Esophagus muscularis mucosa (tissue), 4 donors: Measurements from ENCODE around the gene KCNN2. TPM values are rescaled to one million over a fixed set of nuclear protein-coding genes. Genes with fewer than 3 reads are reported as not detected.
A peak's percentile ranks its signal among the peaks of the same experiment; 100 is the strongest.

ENCODE experiments used
- DNase-seq: peaks from one replicate; pipeline ENCODE4 v3.0.0-alpha.2; 2017; ENCODE audit errors: extremely low spot score
- H3K27ac ChIP-seq, 4 donors: fragments of 200-600 bp; sonication (generic); replicated peaks in 1 of 4; 1 replicate in 3 of 4; 2 replicates in 1 of 4; pipeline ENCODE4 v1.5.1; 2016 to 2019; ENCODE audit warnings: mild to moderate bottlenecking in 1 of 4
- H3K27me3 ChIP-seq, 4 donors: fragments of 200-600 bp; sonication (generic); one replicate each; pipeline versions ENCODE4 v1.5.1 to v1.6.0; 2016 to 2019
- H3K36me3 ChIP-seq, 4 donors: fragments of 200-600 bp; sonication (generic); one replicate each; pipeline ENCODE4 v1.5.1; 2016 to 2019
- H3K4me1 ChIP-seq, 4 donors: fragments of 200-600 bp; sonication (generic); one replicate each; pipeline ENCODE4 v1.5.1; 2016 to 2019
- H3K4me3 ChIP-seq, 4 donors: fragments of 200-600 bp; sonication (generic); 1 replicate in 2 of 4; 2 replicates in 2 of 4; pipeline ENCODE4 v1.5.1; 2016 to 2019; ENCODE audit warnings: mild to moderate bottlenecking in 4 of 4, moderate library complexity in 1 of 4
- H3K9me3 ChIP-seq, 4 donors: fragments of 200-600 bp; sonication (generic); 1 replicate in 3 of 4; 2 replicates in 1 of 4; pipeline ENCODE4 v1.5.1; 2016 to 2019
- EP300 ChIP-seq: sonication (generic); formaldehyde crosslinking; IDR thresholded peaks from one replicate; pipeline ENCODE4 v1.6.1; 2017; ENCODE audit warnings: antibody characterized with exemption
- POLR2A ChIP-seq: fragments of 450-650 bp; IDR thresholded peaks from one replicate; pipeline ENCODE4 v1.6.1; 2017; ENCODE audit warnings: antibody characterized with exemption, moderate library complexity, mild to moderate bottlenecking, low read depth
- POLR2AphosphoS5 ChIP-seq, 2 donors: sonication (generic); formaldehyde crosslinking; IDR thresholded peaks; one replicate each; pipeline ENCODE4 v1.6.1; 2017; ENCODE audit warnings: antibody characterized with exemption in 2 of 2
- WGBS: methylation state at CpG from one replicate; pipeline ENCODE4 v1.1.5; 2018; 5-methylcytosine and 5-hydroxymethylcytosine counted together
- intact Hi-C: fragments of 100-400 bp; cut with DNase I; formaldehyde crosslinking; loops from one replicate; pipeline ENCODE4 v1.15.1; 2023
- total RNA-seq, 4 donors: library from RNA; depleted of rRNA; stranded (reverse); fragments of >200 nt; gene quantifications; one replicate each; pipeline versions ENCODE4 v1.1.0 to v1.2.1, GENCODE V29; 2016
- TF ChIP-seq, protein P1 (sequence below), 3 experiments: fragments of 200-600 bp in 2 of 3; fragments of 450-650 bp in 1 of 3; sonication (generic) in 2 of 3; IDR thresholded peaks; one replicate each; pipeline ENCODE4 v1.5.1; 2017 to 2019; ENCODE audit warnings: antibody characterized with exemption in 3 of 3, mild to moderate bottlenecking in 2 of 3, moderate library complexity in 1 of 3

The KCNN2 gene
- 10 to 100 TPM in 1 of 4 donors, 1 to 10 TPM in 3; 6.5 to 10.2 (median 8.6) TPM for total RNA-seq

DNA sequence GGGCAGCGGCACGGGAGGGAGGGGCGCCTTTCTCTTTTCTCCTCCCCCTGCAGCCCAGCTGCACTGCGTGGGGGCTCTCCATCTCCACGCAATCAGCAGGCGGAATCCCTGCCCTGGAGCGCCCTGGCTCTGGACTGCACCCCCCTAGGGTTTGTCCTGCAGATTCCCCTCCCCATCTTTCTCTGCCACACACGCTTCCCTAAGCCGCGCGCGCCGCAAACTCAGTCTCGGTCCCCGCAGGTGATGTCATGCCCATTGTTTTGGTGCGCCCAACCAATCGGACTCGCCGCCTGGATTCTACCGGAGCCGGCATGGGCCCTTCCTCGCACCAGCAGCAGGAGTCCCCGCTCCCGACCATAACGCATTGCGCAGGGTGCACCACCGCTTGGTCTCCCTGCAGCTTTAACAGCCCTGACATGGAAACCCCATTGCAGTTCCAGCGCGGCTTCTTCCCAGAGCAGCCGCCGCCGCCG, at the start of gene KCNN2:
KCNN2 (plus strand) TSS at position 347 of the 473 bp plus-strand sequence; CDS start at position 417, 70 bp downstream.
- Histone ChIP-seq H3K36me3 (no peaks in the 10 kb centered on the region), H3K27ac (peak within 1 kb of the TSS; percentile 59 to 80 (median 72)), H3K4me3 (peak within 1 kb of the TSS; percentile 69 to 77 (median 74)), H3K9me3 (no peaks in the 10 kb centered on the region), H3K27me3 (peaks cover 0 to 32% (median 3%) of the 10 kb centered on the region in 4 donors), H3K4me1 (peaks cover 11 to 40% (median 38%) of the 10 kb centered on the region in 4 donors)
- intact Hi-C loops, result loop anchor here (5.0 kb wide), 1 partner anchor 96 kb away; no protein-coding TSS in a partner anchor
- 8% methylated on average over 12 of the region's 33 CpGs for WGBS
- TF ChIP-seq POLR2AphosphoS5 (IDR thresholded peaks at IDR 0.05) (peak; percentile 71 to 77), EP300 (no peak)
- TF ChIP-seq, protein P1, sequence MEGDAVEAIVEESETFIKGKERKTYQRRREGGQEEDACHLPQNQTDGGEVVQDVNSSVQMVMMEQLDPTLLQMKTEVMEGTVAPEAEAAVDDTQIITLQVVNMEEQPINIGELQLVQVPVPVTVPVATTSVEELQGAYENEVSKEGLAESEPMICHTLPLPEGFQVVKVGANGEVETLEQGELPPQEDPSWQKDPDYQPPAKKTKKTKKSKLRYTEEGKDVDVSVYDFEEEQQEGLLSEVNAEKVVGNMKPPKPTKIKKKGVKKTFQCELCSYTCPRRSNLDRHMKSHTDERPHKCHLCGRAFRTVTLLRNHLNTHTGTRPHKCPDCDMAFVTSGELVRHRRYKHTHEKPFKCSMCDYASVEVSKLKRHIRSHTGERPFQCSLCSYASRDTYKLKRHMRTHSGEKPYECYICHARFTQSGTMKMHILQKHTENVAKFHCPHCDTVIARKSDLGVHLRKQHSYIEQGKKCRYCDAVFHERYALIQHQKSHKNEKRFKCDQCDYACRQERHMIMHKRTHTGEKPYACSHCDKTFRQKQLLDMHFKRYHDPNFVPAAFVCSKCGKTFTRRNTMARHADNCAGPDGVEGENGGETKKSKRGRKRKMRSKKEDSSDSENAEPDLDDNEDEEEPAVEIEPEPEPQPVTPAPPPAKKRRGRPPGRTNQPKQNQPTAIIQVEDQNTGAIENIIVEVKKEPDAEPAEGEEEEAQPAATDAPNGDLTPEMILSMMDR (IDR thresholded peaks at IDR 0.05), result no peak
- no peak for DNase-seq

DNA sequence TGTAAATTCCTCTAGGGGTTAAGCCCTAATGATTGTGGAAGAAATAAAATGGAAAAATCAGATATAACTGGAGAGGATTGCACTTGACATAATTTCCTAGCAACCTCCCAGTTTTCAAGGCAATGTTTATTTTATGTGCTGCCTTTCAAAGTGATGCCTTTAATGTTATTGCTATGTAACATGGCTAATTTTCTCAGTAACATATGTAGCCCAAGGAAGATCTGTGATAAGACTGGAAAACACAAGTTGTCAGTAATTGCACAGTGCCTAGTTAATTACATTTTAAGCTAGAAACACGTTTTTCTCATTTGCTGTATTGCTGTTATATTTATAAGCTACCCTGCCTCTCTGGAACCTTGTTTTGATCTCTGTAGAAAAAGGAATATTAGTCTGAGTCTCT, 49.2 kb upstream of the KCNN2 start:
- H3K9me3 ChIP-seq, result no peaks in the 10 kb centered on the region
- no peak overlapping the region for H3K27ac ChIP-seq
- intact Hi-C loops, result no loop called here
- no peak for DNase-seq
- H3K4me1 ChIP-seq, result peaks cover 0 to 18% (median 14%) of the 10 kb centered on the region in 4 donors
- TF ChIP-seq POLR2AphosphoS5 (IDR thresholded peaks at IDR 0.05), result no peak
- TF ChIP-seq EP300, result no peak
- TF ChIP-seq, protein P1 (IDR thresholded peaks at IDR 0.05), result no peak
- TF ChIP-seq POLR2A, result no peak
- no peak overlapping the region for H3K4me3 ChIP-seq
- H3K36me3 ChIP-seq, result no peaks in the 10 kb centered on the region
- 31% methylated on average over 1 of the region's 1 CpG for WGBS
- H3K27me3 ChIP-seq, result no peaks in the 10 kb centered on the region

DNA sequence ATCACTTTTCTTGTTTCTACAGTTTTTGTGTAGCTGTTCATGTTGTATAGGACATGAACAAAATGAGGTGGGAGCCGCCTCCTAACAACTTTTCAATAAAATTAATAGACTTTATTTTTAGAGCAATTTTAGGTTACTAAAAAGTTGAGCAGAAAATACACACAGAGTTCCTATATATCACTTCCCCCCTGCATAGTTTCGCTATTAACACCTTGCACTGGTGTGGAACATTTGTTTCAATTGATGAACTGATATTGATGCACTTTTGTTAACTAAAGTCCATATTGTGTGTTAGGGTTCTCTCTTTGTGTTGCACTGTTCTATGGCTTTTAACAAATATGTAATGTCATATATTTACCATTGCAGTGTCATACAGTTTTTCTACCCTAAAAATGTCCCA, 47.8 kb upstream of the KCNN2 start:
- intact Hi-C loops, result no loop called here
- peaks cover 0 to 18% (median 14%) of the 10 kb centered on the region in 4 donors for H3K4me1 ChIP-seq
- TF ChIP-seq EP300, result no peak
- TF ChIP-seq, protein P1 (IDR thresholded peaks at IDR 0.05), result no peak
- TF ChIP-seq POLR2AphosphoS5 (IDR thresholded peaks at IDR 0.05), result no peak
- TF ChIP-seq POLR2A, result no peak
- no peak for DNase-seq
- H3K27ac ChIP-seq, result no peak overlapping the region
- H3K27me3 ChIP-seq, result no peaks in the 10 kb centered on the region
- no peaks in the 10 kb centered on the region for H3K36me3 ChIP-seq
- H3K9me3 ChIP-seq, result no peaks in the 10 kb centered on the region
- 94% methylated on average over 2 of the region's 2 CpGs for WGBS
- no peak overlapping the region for H3K4me3 ChIP-seq

DNA sequence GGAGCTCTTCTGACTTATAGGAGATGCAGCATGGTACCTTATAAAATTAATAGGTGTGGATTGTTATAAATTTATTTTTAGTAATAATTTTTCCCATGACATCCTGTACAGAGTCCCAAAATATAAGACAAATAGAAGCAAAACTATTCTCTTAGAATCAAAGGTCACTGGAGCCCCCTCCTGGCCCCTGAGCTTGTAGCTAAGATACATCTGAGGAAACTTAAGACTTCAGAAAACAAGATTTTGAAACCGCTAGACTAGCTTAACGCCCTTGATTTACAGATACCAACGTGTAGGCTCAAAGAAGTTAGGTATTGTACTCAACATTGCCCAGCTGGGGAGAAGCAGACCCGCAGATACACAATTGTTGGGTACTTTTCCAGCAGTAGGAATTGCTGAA, 45.7 kb upstream of the KCNN2 start:
- 62% methylated on average over 4 of the region's 4 CpGs for WGBS
- TF ChIP-seq EP300, result no peak
- TF ChIP-seq, protein P1 (IDR thresholded peaks at IDR 0.05), result no peak
- TF ChIP-seq POLR2AphosphoS5 (IDR thresholded peaks at IDR 0.05), result no peak
- TF ChIP-seq POLR2A, result no peak
- no peaks in the 10 kb centered on the region for H3K27me3 ChIP-seq
- intact Hi-C loops, result no loop called here
- no peak overlapping the region for H3K4me3 ChIP-seq
- DNase-seq, result no peak
- H3K9me3 ChIP-seq, result no peaks in the 10 kb centered on the region
- peaks cover 0 to 18% (median 14%) of the 10 kb centered on the region in 4 donors for H3K4me1 ChIP-seq
- no peak overlapping the region for H3K27ac ChIP-seq
- H3K36me3 ChIP-seq, result no peaks in the 10 kb centered on the region

GRCh38 chr5:114317751-114318150, 44.1 kb upstream of the KCNN2 start:
- peaks cover 0 to 6% (median 4%) of the 10 kb centered on the region in 4 donors for H3K4me1 ChIP-seq
- no peak overlapping the region for H3K4me3 ChIP-seq
- WGBS, result 83% methylated on average over 6 of the region's 6 CpGs
- no peak overlapping the region for H3K27ac ChIP-seq
- no peaks in the 10 kb centered on the region for H3K36me3 ChIP-seq
- no peaks in the 10 kb centered on the region for H3K9me3 ChIP-seq
- no peaks in the 10 kb centered on the region for H3K27me3 ChIP-seq
- TF ChIP-seq EP300 (no peak), POLR2AphosphoS5 (IDR thresholded peaks at IDR 0.05) (no peak), POLR2A (no peak)
- TF ChIP-seq, protein P1 (IDR thresholded peaks at IDR 0.05), result no peak
- DNase-seq, result no peak
- intact Hi-C loops, result no loop called here
